GM19099 (cell line): ENCODE results near the gene S1PR4.
A peak's percentile ranks its signal among the peaks of the same experiment; 100 is the strongest.

Experiments
- POLR2A ChIP-seq: IDR thresholded peaks from 3 replicates; pipeline ENCODE4 v1.6.1; 2011; ENCODE audit warnings: low read depth; ENCODE audit not compliant: insufficient read length; ENCODE audit errors: extremely low read depth

S1PR4 gene

DNA sequence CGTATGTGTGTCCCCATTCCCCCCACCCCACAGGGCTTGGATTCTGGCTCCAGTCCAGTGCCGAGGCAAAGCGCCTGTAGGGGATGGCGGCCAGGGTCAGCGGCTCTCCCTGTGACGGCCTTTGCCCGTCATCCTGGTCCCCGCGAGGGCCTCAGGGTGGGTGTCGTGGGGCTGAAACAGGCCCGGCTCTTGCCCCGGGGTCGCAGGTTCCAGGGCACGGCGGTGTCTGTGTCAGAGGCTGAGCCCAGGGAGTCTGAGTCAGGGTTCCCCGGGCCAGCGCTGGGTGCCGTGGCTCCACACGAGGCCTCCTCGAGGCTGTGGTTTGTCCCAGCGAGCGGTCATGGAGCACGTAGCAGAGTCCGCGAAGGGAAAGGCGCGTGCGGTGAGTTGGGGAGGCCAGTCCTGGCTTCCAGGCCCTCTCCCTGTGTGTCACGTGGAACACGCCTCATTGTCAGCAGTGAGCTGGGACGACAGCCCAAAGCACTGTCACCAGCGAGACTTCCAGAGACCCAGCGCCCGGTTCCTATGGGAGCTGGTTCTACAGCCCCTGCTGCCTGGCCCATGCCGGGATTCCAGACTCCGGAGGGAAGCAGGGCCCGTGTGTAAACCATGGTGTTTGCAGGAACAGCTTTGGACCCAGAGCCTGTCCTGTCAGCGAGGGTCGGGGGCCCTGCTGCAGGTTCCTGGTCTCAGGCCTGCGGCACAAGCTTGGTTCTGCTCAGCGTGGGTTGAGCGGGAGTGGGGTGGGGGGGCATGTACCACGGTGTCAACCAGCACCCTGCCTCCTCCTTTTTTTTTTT, 20.5 kb downstream of the S1PR4 start:
- TF ChIP-seq POLR2A, result no peak

DNA sequence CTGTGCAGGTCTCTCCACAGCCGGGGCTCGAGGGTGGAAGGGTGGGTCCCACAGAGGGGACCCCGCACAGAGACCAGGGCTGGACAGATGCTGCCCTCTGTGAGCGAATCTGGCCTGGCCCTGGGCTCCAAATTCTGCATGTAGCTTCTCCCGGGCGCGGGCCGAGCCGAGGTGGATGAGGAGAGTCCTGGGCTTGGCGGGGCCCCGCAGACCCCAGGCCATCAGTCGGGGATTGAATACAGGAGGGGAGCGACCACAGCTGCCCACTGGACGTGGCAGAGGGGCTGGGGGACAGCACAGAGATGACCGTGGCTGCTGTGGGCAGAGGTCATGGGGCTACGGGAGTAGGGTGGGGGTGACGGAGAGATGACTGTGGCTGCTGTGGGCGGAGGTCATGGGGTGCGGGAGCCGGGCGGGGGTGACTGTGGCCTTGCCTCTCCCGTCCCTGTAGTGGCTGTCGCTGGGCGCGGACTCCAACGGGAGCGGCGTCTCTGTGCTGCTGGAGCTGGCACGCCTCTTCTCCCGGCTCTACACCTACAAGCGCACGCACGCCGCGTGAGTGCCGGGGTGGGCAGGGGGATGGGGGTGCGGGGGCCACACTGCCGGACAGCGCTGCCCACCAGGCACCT, 22.6 kb downstream of the S1PR4 start:
- no peak for TF ChIP-seq POLR2A

DNA sequence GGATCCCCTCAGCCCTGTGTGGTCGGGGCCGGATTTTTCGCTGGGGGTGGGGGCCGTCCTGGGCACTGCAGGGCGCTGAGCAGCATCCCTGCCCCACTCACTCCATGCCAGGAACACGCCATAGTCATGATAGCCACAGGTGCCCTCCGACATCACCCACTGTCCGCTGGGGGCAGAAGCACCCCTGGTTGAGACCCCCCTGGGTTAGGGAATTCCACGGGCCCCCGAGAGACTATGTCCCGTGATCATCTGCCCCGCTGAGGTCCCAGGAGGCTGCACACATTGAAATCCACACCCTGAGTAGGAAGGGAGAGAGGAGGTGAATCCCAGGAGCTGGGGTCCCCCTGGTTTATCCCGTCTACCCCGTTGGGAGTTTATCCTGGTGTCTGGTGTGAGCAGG, 23.3 kb downstream of the S1PR4 start:
- no peak for TF ChIP-seq POLR2A

DNA sequence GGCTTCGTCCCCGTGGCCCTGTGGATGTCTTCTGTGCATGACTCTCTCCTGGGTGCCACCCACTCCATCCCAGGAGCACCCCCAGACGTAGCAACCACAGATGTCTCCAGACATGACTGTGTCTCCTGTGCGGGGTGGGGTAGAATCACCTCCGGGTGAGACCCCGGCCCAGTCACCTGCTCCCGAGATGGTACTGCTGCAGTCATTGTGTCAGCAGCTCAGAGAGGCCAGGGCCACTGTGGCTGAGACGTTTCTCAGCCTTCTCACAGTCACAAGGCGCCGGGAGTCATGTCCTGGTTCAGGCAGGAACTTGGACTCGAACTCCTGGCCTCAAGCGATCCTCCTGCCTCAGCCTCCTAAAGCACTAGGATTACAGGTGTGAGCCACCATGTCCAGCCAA, 23.8 kb downstream of the S1PR4 start:
- no peak for TF ChIP-seq POLR2A

DNA sequence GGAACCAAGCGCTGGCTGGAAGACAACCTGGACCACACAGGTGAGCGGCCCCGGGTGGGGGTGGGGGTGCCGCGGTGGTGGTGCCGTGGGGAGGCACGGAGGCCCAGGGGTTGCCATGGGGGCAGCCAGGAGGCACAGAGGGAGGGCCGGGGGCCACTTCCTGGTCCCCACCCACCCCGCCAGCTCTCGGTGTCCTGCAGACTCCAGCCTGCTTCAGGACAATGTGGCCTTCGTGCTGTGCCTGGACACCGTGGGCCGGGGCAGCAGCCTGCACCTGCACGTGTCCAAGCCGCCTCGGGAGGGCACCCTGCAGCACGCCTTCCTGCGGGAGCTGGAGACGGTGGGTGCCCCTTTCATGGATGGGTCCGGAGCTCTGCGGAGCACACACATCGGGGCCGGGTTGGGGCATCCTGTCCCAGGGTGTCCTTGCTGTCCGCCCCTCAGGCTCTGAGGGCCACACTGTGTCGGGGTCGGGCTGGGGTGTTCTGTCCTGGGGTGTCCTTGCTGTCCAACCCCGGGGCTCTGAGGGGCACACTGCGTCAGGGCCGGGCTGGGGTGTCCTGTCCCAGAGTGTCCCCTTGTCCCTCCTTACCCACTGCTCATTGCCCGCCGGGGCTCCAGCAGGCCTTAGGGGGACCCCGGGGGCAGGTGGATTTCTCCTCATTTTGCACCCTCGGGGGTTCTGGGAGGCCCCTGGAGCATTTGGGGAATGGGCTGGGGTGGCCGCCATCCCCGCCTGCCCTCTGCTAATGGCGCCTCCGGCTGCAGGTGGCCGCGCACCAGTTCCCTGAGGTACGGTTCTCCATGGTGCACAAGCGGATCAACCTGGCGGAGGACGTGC, 25.5 kb downstream of the S1PR4 start:
- no peak for TF ChIP-seq POLR2A

DNA sequence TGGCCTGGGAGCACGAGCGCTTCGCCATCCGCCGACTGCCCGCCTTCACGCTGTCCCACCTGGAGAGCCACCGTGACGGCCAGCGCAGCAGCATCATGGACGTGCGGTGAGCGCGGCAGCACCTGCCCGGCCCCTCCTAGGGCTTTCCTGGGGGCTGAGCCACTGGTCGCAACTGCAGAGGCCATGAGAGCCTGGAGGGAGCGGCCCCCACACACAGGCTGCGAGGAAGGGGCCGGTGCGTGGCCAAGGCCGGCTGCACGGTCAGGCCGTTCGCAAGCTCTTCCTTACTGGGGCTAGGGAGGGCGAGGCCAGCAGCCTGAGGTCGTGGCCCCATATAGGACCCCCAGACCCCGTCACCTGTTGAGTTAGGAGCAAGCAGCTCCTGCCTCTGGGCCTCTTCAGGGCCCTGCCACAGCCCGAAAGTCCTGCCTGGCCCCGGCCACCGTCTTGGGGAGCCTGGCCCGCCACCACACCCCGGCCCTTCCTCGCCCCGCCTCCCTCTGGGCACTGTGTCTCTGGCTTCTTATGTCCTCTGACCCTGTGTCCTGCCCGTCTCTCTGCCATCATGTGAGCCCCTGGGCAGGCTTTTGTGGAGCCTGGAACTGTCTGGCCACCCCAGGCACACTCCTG, 26.2 kb downstream of the S1PR4 start:
- no peak for TF ChIP-seq POLR2A

DNA sequence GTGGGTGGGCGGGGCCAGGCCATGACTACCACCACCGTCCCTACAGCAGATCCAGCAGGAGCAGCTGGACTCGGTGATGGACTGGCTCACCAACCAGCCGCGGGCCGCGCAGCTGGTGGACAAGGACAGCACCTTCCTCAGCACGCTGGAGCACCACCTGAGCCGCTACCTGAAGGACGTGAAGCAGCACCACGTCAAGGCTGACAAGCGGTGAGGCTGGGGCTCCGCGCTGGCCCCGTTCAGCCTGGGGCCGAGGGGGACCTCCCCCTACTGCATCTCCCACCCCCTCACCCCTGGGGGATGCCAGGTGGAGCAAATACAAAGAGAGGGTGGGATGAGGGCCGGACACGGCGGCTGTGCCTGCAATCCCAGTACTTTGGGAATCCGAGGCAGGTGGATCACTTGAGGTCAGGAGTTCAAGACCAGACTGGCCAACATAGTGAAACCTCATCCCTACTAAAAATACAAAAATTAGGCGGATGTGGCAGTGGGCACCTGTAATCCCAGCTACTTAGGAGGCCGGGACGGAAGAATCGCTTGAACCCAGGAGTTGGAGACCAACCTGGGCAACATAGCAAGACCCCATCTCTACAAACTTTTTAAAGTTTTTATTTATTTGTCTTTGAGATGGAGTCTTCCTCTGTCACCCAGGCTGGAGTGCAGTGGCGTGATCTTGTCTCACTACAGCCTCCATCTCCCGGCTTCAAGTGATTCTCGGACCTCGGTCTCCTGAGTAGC, 27.8 kb downstream of the S1PR4 start:
- no peak for TF ChIP-seq POLR2A

DNA sequence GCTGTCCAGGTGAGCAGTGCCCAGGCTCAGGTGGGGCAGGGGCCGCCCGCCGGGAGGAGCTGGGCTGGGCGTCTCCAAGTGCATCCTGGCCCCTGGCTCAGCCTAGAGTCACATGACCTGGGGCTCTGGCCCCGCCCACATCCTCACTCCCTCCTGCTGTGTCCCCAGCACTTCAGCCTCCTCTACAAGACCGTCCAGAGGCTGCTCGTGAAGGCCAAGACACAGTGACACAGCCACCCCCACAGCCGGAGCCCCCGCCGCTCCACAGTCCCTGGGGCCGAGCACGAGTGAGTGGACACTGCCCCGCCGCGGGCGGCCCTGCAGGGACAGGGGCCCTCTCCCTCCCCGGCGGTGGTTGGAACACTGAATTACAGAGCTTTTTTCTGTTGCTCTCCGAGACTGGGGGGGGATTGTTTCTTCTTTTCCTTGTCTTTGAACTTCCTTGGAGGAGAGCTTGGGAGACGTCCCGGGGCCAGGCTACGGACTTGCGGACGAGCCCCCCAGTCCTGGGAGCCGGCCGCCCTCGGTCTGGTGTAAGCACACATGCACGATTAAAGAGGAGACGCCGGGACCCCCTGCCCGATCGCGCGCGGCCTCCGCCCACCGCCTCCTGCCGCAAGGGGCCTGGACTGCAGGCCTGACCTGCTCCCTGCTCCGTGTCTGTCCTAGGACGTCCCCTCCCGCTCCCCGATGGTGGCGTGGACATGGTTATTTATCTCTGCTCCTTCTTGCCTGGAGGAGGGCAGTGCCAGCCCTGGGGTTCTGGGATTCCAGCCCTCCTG, 29.1 kb downstream of the S1PR4 start:
- TF ChIP-seq POLR2A, result no peak

DNA sequence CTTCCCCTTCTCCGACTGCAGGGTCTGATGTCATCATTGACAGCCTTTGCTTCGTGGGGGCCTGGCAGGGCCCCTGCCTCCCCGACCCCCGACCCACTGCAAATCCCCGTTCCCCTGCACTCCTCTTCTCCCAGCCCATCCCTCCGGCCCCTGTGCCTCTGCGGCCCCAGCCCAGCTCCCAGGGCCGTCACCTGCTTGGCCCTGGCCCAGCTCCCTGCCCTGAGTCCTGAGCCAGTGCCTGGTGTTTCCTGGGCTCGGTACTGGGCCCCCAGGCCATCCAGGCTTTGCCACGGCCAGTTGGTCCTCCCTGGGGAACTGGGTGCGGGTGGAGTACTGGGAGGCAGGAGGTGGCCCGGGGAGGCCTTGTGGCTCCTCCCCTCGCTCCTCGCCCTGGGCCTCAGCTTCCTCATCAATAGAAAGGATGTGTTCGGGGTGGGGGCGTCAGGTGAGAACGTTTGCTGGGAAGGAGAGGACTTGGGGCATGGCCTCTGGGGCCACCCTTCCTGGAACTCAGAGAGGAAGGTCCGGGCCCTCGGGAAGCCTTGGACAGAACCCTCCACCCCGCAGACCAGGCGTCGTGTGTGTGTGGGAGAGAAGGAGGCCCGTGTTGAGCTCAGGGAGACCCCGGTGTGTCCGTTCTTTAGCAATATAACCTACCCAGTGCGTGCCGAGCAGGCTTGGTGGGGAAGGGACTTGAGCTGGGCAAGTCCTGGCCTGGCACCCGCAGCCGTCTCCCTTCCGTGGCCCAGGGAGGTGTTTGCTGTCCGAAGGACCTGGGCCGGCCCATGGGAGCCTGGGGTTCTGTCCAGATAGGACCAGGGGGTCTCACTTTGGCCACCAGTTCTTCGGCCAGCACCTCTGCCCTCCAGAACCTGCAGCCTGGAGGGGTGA, 30.0 kb downstream of the S1PR4 start:
- no peak for TF ChIP-seq POLR2A

DNA sequence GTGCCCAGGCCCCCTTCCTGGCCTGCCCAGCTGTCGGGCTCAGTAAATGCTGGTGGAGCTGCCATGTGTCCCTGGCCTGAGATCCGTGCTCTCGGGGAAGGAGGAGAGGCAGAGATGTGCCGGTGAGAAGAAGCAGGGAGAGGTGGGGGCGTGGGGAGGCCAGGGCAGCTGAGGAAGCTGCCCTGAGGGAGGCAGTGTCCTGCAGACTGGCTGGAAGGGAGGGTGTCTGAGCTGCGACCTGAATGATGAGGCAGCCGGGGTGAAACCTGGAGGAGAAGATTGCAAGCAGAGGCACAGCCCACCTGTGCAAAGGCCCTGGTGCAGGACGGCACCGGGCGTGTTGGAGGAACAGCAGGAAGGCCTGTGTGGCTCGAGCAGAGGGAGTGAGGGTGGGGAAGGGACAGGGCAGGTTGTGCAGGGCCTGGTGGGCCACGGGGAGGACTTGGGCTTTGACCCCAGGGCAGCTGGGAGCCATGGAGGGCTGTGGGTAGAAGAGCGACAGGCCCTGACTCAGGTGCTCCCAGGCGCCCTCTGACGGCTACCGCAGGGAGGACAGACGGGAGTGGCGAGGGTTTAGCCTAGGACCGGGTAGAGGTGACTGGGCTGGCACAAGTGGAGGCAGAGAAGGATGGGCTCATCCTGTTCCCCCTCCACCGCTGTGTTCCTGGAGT, 31.9 kb downstream of the S1PR4 start:
- peak; percentile 21 for TF ChIP-seq POLR2A

DNA sequence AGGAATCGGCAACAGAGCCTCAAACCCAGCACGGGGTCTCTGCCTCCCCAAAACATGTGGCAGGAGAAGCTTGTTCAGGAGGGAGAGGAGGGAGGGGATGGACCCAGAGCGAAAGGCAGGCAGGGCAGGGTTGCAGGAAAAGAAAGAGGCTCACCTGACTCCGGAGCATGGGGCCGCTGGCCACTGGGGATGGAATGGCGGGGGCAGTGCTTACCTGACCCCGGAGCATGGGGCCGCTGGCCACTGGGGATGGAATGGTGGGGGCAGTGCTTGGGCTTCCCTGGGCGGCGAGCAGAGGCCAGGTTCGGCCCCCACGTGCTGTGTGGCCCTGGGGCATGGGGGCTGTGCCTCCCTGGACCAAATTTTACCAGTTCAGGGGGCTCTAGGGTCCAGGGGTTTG, 32.6 kb downstream of the S1PR4 start:
- no peak for TF ChIP-seq POLR2A

DNA sequence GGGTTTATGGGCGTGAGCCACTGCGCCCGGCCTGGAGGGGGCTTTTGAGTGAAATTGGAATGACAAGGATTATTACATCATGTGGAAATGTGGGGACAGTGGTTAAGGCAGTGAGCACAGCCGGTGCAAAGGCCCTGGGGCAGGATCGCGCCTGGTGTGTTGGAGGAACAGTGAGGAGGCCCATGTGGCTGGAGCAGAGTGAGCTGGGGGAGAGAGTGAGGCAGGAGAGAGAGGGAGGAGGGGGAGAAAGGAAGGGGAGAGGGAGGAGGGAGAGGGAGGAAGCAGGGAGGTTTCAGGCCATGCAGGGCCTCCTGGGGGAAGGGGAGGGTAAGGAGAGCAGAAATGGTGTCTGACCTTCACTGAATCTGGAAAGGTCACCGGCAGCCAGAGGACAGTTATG, 34.6 kb downstream of the S1PR4 start:
- no peak for TF ChIP-seq POLR2A

DNA sequence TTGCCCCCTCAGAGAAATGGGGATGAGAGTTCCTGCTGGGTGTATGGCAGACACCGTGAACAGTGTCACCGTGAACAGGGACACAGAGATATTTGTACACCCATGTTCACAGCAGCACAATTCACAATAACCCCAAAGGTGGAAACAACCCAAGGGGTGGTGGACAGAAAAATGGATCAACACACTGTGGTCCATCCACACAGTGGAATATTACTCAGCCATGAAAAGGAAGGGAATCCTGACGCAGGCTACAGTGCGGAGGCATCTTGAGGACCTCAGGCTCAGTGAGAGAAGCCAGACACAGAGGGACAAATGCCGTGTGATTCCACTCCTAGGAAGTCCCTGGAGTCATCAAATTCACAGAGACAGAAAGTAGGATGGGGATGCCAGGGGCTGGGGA, 38.3 kb downstream of the S1PR4 start:
- no peak for TF ChIP-seq POLR2A

DNA sequence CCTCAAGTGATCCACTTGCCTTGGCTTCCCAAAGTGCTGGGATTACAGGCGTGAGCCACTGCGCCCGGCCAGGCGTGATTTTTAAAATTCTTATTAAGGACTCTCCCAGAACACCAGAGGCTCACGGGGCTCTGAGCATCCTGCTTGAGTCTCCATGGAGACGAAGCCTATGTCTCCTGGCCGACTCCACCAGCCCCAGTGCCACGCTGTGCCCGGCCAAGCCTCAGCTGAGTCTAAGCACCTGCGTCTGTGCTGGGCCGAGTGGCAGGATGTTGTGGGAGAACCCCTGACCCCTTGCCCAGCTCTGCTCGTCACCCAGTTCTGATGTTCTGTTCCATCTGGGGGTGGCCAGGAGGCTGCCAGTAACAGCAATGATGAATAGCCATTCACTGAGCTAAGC, 42.0 kb downstream of the S1PR4 start:
- no peak for TF ChIP-seq POLR2A
